Measurements from ENCODE around the gene ATP5ME.

- TF ChIP-seq CTCF (IDR thresholded peaks at IDR 0.05) (no peak), EZH2 (IDR thresholded peaks at IDR 0.05) (no peak)
Observed at GRCh38 chr4:657834-658667, 16.0 kb downstream of the ATP5ME start.
